HepG2 (cell line): Measurements from ENCODE around the gene TCFL5. TPM values are rescaled to one million over a fixed set of nuclear protein-coding genes. Genes with fewer than 3 reads are reported as not detected.
A peak's percentile ranks its signal among the peaks of the same experiment; 100 is the strongest.

ENCODE experiments used
- AGO2 ChIP-seq: fragments of 200-400 bp; formaldehyde crosslinking; optimal IDR thresholded peaks from 2 replicates; pipeline ENCODE3; 2017; ENCODE audit warnings: mild to moderate bottlenecking, low read depth, low read length, moderate library complexity
- ATM ChIP-seq: fragments of 450-650 bp; IDR thresholded peaks from 2 replicates; pipeline ENCODE4 v1.7.1; 2017; ENCODE audit warnings: mild to moderate bottlenecking, borderline replicate concordance
- DMTF1 ChIP-seq: sonication (generic); formaldehyde crosslinking; IDR thresholded peaks from 2 replicates; pipeline ENCODE4 v1.4.0; 2020; ENCODE audit warnings: mild to moderate bottlenecking, missing genetic modification reagents
- ESRRA ChIP-seq: sonication (generic); formaldehyde crosslinking; IDR thresholded peaks from 2 replicates; pipeline ENCODE4 v1.5.1; 2020; ENCODE audit warnings: mild to moderate bottlenecking, low read depth, missing genetic modification reagents
- GTF2F1 ChIP-seq: fragments of 150-350 bp; IDR thresholded peaks from 2 replicates; pipeline ENCODE4 v1.6.1; 2014; ENCODE audit warnings: low read length
- KLF12 ChIP-seq: sonication (generic); formaldehyde crosslinking; IDR thresholded peaks from 2 replicates; pipeline ENCODE4 v1.4.0; 2020; ENCODE audit warnings: missing genetic modification reagents, borderline replicate concordance
- POLR2A ChIP-seq, 2 experiments: IDR thresholded peaks; 2 replicates each; pipeline ENCODE4 v1.6.1; 2011; ENCODE audit warnings: low read depth in 2 of 2, low read length in 2 of 2, mild to moderate bottlenecking in 1 of 2, moderate library complexity in 1 of 2; ENCODE audit not compliant: insufficient read depth in 1 of 2
- RBFOX2 ChIP-seq: fragments of 200-400 bp; formaldehyde crosslinking; IDR thresholded peaks from 2 replicates; pipeline ENCODE4 v1.6.1; 2017; ENCODE audit warnings: low read depth, mild to moderate bottlenecking, low read length
- XRCC5 ChIP-seq: fragments of 200-400 bp; formaldehyde crosslinking; optimal IDR thresholded peaks from 2 replicates; pipeline ENCODE3; 2017; ENCODE audit warnings: mild to moderate bottlenecking, low read length
- ZHX2 ChIP-seq, 2 experiments: sonication (generic) in 1 of 2; formaldehyde crosslinking in 1 of 2; IDR thresholded peaks; 2 replicates each; pipeline versions ENCODE4 v1.6.1 to v1.9.0; 2014 to 2022; ENCODE audit warnings: antibody characterized with exemption in 1 of 2, borderline replicate concordance in 1 of 2, inconsistent platforms in 1 of 2, low read depth in 1 of 2, missing genetic modification reagents in 1 of 2
- ZNF20 ChIP-seq: sonication (generic); formaldehyde crosslinking; IDR thresholded peaks from 2 replicates; pipeline ENCODE4 v1.4.0; 2020; ENCODE audit warnings: mild to moderate bottlenecking, moderate library complexity, missing genetic modification reagents
- ZNF503 ChIP-seq: sonication (generic); formaldehyde crosslinking; IDR thresholded peaks from 2 replicates; pipeline ENCODE4 v1.4.0; 2020; ENCODE audit warnings: missing genetic modification reagents
- ZNF766 ChIP-seq: sonication (generic); formaldehyde crosslinking; IDR thresholded peaks from 2 replicates; pipeline ENCODE4 v1.5.0; 2020; ENCODE audit warnings: missing genetic modification reagents, borderline replicate concordance
- ZNF768 ChIP-seq: sonication (generic); formaldehyde crosslinking; IDR thresholded peaks from 2 replicates; pipeline ENCODE4 v1.4.0; 2020; ENCODE audit warnings: missing genetic modification reagents
- polyA plus RNA-seq, 8 experiments: library from polyadenylated mRNA; depleted of rRNA in 3 of 8; stranded (reverse) in 7 of 8; unstranded in 1 of 8; fragments of >200 nt; fragmentation: Illumina TruSeq in 4 of 8; extraction: Trizol in 4 of 8; gene quantifications; 2 replicates each; pipeline versions ENCODE4 v1.2.1 to v1.2.3, GENCODE V29; 2011 to 2016; ENCODE audit warnings: low read depth in 4 of 8, missing spikeins in 1 of 8, mixed read lengths in 1 of 8; ENCODE audit not compliant: insufficient read depth in 1 of 8
- total RNA-seq, 5 experiments: library from RNA; depleted of rRNA; stranded (reverse); fragments of >200 nt; fragmentation: Illumina TruSeq; extraction: Trizol; gene quantifications; 2 replicates each; pipeline ENCODE4 v1.2.3, GENCODE V29; 2016; ENCODE audit warnings: low read depth in 1 of 5
- TF ChIP-seq, protein P1 (sequence below), 2 experiments: sonication (generic) in 1 of 2; formaldehyde crosslinking in 1 of 2; IDR thresholded peaks; 2 replicates each; pipeline versions ENCODE4 v1.4.0 to v1.6.1; 2018 to 2020; ENCODE audit warnings: missing genetic modification reagents in 2 of 2, borderline replicate concordance in 1 of 2, low read depth in 1 of 2, mild to moderate bottlenecking in 1 of 2, missing biosample characterization in 1 of 2

TCFL5 gene
- total and polyA plus RNA-seq, 2 of the 13 experiments (the other 11 are each of a cell fraction or from before 2014, with no cell fraction given), result 14.8 to 20.0 TPM

GRCh38 chr20:62835931-62836861, 25.4 kb downstream of the TCFL5 start (continued):
- TF ChIP-seq DMTF1 (CRISPR knock-in tag) (no peak), ZNF768 (CRISPR knock-in tag) (peak; percentile 7; the same call in 1 of the 2 replicates), AGO2 (peak; percentile 98), ZNF503 (CRISPR knock-in tag) (no peak), ESRRA (CRISPR knock-in tag) (no peak), GTF2F1 (no peak), XRCC5 (no peak), ZHX2 (IDR thresholded peaks at IDR 0.05; ENCODE audit: low read depth) (no peak), ZHX2 (CRISPR knock-in tag; IDR thresholded peaks at IDR 0.05; ENCODE audit: borderline replicate concordance) (no peak), KLF12 (CRISPR knock-in tag) (no peak), POLR2A (IDR thresholded peaks at IDR 0.05; ENCODE audit: insufficient read depth in 1 of 2, low read depth in 2 of 2, low read length in 2 of 2) (0 out of 4 replicates have a peak, but pooled peaks of 1 of the 2 experiments have one; percentile 21), RBFOX2 (peak; percentile 81), ATM (no peak), ZNF766 (CRISPR knock-in tag) (no peak), ZNF20 (CRISPR knock-in tag) (no peak)
- TF ChIP-seq, protein P1, sequence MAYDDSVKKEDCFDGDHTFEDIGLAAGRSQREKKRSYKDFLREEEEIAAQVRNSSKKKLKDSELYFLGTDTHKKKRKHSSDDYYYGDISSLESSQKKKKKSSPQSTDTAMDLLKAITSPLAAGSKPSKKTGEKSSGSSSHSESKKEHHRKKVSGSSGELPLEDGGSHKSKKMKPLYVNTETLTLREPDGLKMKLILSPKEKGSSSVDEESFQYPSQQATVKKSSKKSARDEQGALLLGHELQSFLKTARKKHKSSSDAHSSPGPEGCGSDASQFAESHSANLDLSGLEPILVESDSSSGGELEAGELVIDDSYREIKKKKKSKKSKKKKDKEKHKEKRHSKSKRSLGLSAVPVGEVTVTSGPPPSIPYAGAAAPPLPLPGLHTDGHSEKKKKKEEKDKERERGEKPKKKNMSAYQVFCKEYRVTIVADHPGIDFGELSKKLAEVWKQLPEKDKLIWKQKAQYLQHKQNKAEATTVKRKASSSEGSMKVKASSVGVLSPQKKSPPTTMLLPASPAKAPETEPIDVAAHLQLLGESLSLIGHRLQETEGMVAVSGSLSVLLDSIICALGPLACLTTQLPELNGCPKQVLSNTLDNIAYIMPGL (CRISPR knock-in tag; IDR thresholded peaks at IDR 0.05; ENCODE audit: borderline replicate concordance in 1 of 2, low read depth in 1 of 2), result no peak
- TF ChIP-seq, all 625 proteins: peak for 9
